NCI-H2171 (cell line): ENCODE measurements around the gene STK32A.
"Not testable (repeated sequence)": the region's sequence is repeated elsewhere in the genome, so short reads cannot be mapped to it uniquely, and the experiment has no call there.

Experiments used
- DNase-seq: peaks from one replicate; lab custom pipeline; 2025; lab: John Stamatoyannopoulos, UW

Gene STK32A

GRCh38 chr5:147346006-147346561 is 111.3 kb downstream of the STK32A start:
- DNase-seq = no peak

- no peak for DNase-seq
Measured at GRCh38 chr5:147348046-147348445, 113.2 kb downstream of the STK32A start.

- DNase-seq = no peak
Measured at GRCh38 chr5:147348451-147348850, 113.6 kb downstream of the STK32A start.

DNA sequence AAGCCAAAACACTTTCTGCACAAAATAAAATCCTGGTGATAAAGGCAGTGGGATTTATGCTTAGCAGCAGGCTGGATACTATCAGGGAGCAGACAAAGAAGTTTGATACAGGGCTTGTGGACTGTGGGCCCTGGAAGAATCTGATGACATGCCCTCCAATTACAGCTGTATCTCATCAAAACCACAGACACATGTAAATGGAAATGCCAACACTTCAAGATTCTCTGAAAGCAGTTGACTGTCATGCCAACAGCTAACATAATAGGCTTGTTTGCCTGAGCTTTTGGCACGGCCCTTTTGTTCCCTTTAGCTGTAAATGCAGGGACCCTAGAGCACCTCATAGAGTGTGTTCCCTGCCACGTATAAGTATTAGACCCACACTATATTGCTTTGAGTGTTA is 114.4 kb downstream of the STK32A start:
- DNase-seq = no peak

DNA sequence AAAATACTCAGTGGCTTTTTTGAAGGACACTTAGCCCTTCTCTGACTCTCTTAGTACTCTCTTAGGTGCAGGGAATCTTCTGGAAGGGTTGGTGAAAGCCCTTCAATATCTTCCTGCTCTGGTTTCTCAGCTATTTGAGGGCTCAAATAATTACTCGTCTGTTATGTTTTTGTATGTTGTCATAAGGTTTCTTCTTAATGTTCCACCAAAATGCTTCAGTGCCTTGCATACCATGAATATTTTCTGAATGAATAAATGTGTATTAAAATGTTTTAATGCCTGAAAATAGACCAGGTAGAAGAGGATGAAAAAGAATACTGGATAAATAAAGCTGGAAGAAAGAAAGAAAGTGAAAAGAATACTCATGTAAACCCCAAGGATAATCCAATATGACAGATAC is 124.3 kb downstream of the STK32A start:
- no peak for DNase-seq

DNA sequence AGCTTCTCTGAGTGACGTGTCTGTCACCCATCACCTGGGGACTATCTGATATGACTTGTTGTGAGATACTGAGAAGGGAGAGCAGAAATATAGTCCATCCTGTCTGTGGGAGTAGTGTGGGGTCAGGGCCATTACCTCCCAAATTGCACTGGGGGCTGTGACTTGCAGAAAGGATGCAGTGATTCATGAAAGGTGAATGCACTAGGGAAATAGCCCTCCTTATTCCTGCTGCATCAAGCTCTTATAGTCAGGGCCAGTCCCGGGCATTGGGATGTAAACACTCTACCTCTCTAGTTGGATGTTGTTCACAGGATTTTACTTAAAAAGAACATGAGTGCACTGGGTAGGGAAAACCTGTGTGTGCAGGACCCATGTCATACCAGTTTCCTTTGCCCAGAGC is 124.8 kb downstream of the STK32A start:
- no peak for DNase-seq

DNA sequence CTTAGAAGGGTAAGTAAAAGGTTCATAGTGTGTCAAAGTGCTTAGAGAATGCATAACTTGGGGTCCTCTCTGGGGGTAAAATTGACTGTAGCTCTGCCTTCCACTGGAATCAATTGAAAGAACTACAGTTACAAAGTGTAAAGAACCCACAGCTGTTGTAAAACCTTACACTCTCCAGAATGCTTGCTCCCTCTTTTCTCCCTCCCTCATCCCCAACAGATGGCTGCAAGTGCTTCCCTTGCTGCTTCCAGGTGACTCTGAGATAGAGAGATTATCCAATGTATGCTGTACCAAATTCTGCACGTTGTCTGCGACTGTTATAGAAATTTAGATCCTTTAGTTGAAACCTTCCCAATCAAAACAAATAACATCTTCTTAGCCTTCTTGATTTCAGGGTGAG is 126.0 kb downstream of the STK32A start:
- no peak for DNase-seq

GRCh38 chr5:147361441-147362175 is 126.8 kb downstream of the STK32A start:
- no peak for DNase-seq

GRCh38 chr5:147367381-147367780 is 132.6 kb downstream of the STK32A start:
- DNase-seq = not testable (repeated sequence)

GRCh38 chr5:147369742-147370374 is 135.0 kb downstream of the STK32A start:
- DNase-seq = no peak

DNA sequence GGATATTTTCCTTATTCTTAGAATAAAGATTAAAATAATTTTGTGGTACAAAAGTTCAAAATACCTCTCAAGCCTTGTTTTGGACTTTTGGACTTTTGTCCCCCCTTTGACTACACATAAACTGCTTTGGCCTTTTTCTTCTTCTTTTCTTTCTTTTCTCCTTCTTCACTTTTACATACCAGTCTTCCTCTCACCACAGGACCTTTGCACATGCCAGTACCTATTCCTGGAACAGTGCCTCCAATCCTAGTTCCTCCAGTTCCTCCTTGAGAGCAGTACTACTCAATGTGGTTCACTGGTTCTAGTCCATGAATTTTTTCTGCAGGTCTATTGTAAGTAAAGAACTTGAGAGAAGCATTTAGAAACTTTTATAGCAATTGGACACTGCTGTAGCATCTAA is 136.5 kb downstream of the STK32A start:
- DNase-seq = no peak

GRCh38 chr5:147372191-147372590 is 137.4 kb downstream of the STK32A start:
- DNase-seq = no peak

DNA sequence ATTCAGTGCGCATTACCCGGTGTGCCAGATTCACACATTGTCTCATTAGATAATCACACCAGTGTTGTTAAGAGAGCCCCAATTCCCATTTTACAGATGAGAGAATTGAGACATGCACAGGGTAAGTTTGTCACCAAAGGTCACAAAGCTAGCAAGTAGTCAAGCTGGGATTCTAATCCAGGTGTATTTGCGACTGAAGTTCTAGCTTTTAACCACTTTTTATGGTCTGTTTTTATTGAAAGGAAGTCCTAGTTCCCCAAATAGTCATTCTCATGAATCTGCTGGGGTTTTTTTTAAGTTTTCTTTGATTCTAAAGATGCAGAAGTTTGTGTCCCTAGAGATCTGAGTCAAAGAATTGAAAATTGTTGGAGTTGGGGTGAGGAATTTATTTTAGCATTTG is 138.5 kb downstream of the STK32A start:
- no peak for DNase-seq

DNA sequence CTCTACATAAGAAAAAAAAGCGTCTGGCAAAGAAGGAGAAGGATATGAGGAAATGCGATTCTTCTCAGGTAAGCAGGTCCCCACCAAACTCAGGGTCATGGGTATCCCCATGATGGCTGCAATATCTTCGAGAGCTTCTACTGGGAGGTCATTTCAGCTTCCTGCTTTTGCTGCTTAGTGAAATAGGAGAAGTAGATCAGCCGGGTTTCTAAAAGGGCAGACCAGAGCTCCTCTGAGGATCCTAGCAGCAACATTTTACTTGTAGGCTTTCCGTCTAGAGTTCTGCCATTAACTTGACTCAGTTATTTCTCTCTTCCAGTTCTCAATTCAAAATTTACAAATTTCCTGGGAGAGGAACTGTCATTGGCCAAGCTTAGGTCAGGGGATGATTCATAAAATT is 140.3 kb downstream of the STK32A start:
- no peak for DNase-seq

- no peak for DNase-seq
Measured at GRCh38 chr5:147377682-147378081, 142.9 kb downstream of the STK32A start.

DNA sequence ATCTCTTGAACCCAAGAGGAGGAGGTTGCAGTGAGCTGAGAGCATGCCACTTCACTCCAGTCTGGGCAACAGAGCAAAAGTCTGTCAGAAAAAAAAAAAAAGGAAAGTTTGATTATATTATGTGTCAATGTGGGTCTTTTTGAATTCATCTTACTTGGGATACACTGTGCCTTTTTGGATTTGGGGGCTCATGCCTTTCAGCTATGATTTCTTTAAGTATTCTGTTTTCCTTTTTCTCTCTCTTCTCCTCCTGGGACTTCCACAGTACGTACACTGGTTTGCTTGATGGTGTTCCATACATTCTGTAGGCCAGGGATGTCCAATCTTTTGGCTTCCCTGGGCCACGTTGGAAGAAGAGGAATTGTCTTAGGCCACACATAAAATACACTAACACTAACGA is 146.7 kb downstream of the STK32A start:
- DNase-seq = no peak

- DNase-seq = no peak
Measured at GRCh38 chr5:147382776-147383175, 147.9 kb downstream of the STK32A start.

DNA sequence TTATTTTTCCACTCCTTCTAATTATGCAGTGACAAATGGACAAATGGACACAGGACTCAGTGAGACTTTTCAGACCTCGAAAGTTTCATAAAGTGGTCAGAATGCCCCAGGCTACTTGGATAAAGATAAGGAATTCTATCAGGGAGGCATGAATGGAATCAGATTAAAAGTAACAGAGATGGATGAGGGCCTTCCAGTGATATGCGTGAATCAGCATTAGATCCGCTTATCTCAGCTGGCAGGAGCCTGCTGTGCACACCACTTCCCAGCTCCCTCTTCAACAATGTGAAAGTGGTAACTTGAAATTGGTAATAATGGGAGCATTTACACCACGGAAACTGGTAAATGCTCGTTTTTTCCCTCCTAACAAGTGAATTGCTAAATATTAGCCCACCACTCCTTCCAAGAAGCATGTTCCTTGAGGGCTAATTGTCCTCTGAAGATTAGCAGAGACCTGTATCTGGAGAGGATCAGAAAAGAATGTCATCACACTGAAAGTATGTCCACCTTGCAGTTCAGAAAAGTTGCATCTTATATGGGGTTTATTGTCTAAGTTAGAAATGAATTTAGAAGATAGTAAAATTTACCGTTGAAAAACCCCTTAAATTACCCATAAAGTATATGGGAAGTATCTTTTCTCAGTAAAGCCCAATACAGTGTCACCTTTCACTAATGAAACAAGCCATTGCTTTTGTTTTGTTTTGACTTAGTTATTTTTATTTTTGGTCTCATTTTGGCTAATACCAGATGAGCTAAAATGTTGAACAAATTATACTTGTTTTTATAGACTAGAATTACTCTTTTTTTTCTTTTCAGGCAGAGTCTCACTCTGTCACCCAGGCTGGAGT is 149.7 kb downstream of the STK32A start:
- DNase-seq = no peak

DNA sequence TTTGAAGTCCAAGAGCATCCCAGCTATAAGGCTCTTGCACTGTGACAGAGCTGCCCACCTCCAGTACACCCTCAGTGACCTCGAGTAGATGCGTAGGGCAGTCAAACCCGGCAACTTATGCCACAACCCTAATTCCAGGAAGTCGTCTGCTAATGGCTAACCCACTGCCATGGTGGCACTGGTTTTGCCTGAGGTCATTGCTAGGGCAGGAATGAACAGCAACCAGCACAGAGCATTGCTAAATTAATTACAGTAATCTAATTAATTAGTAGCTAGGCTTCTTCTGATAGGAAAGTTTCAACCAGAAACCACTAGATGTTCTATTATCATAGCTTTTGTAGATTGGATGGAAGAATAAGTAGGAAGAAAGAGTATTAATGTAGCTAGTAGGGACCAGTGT is 152.3 kb downstream of the STK32A start:
- no peak for DNase-seq

- no peak for DNase-seq
Measured at GRCh38 chr5:147388184-147389108, 153.6 kb downstream of the STK32A start.

GRCh38 chr5:147390654-147391225 is 155.9 kb downstream of the STK32A start:
- no peak for DNase-seq
